Lung (tissue), 12 donors: ENCODE measurements around the gene KCTD12. TPM values are rescaled to one million over a fixed set of nuclear protein-coding genes. Genes with fewer than 3 reads are reported as not detected.

Experiments
- ATAC-seq: fragments of 200-7000 bp; cut with Tn5 transposase; one replicate; pipeline ENCODE4 v1.9.1; 2020; ENCODE audit warnings: moderate number of reproducible peaks; ENCODE audit not compliant: insufficient read depth, low FRiP score
- DNase-seq, 3 donors: peaks; one replicate each; pipeline ENCODE4 v3.0.0-alpha.2; 2013 to 2017
- H3K27ac ChIP-seq, 2 donors: one replicate each; pipeline ENCODE4 v1.5.1; 2013; ENCODE audit warnings: mild to moderate bottlenecking in 2 of 2, moderate library complexity in 2 of 2, control low read depth in 1 of 2, inconsistent platforms in 1 of 2, low read depth in 1 of 2, low read length in 1 of 2
- H3K27me3 ChIP-seq, 3 donors: one replicate each; pipeline ENCODE4 v1.5.1; 2013; ENCODE audit warnings: low read length in 2 of 3; ENCODE audit not compliant: control insufficient read depth in 3 of 3, insufficient read depth in 3 of 3
- H3K36me3 ChIP-seq, 4 donors: one replicate each; pipeline ENCODE4 v1.5.1; 2013; ENCODE audit warnings: low read length in 4 of 4, mild to moderate bottlenecking in 1 of 4, moderate library complexity in 1 of 4; ENCODE audit not compliant: control insufficient read depth in 4 of 4, insufficient read depth in 4 of 4
- H3K4me1 ChIP-seq, 5 donors: one replicate each; pipeline ENCODE4 v1.5.1; 2013; ENCODE audit warnings: low read length in 5 of 5, mild to moderate bottlenecking in 2 of 5, moderate library complexity in 1 of 5; ENCODE audit not compliant: control insufficient read depth in 5 of 5, insufficient read depth in 5 of 5
- H3K4me3 ChIP-seq: one replicate; pipeline ENCODE4 v1.5.1; 2013; ENCODE audit warnings: mild to moderate bottlenecking, control low read depth, moderate library complexity
- H3K9ac ChIP-seq, 2 donors: one replicate each; pipeline ENCODE4 v1.5.1; 2013; ENCODE audit warnings: low read length in 2 of 2, control low read depth in 1 of 2; ENCODE audit not compliant: insufficient read depth in 1 of 2
- H3K9me3 ChIP-seq, 4 donors: one replicate each; pipeline ENCODE4 v1.5.1; 2013; ENCODE audit warnings: low read length in 3 of 4, mild to moderate bottlenecking in 1 of 4, moderate library complexity in 1 of 4; ENCODE audit not compliant: control insufficient read depth in 4 of 4, insufficient read depth in 3 of 4
- WGBS, 2 donors: extraction: QIAGEN DNeasy Blood & Tissue Kit; methylation state at CpG; one replicate each; pipeline ENCODE4 v1.1.7; 2013; 5-methylcytosine and 5-hydroxymethylcytosine counted together
- polyA plus RNA-seq, 2 donors: library from polyadenylated mRNA; stranded (reverse); fragments of 200-250 nt; gene quantifications; one replicate each; pipeline ENCODE4 v1.2.1, GENCODE V29; 2013
- total RNA-seq, 2 donors: library from RNA; depleted of rRNA in 1 of 2; stranded (reverse); fragments of >200 nt in 1 of 2; gene quantifications; one replicate each; pipeline ENCODE4 v1.2.1, GENCODE V29; 2014 to 2021
- TF ChIP-seq, protein P1 (sequence below): IDR thresholded peaks from 2 replicates; pipeline ENCODE4 v1.5.1; 2012; ENCODE audit warnings: mild to moderate bottlenecking; ENCODE audit errors: control extremely low read depth, extremely low read depth
- donor health status: control.
- donor health status: control.
- donor health status: Bipolar disorder and iron deficiency.
- donor health status: healthy.
- donor health status: DM: yes; HTN: yes; CAD: no.

KCTD12 gene
- total and polyA plus RNA-seq, 4 donors, result 26.2 to 188 (median 102) TPM

- Histone ChIP-seq H3K4me1 (no peaks in the 10 kb centered on the region), H3K27me3 (no peaks in the 10 kb centered on the region), H3K9ac (no peak overlapping the region), H3K27ac (no peak overlapping the region), H3K4me3 (no peak overlapping the region), H3K9me3 (no peaks in the 10 kb centered on the region), H3K36me3 (no peaks in the 10 kb centered on the region)
- ATAC-seq, result no peak
- TF ChIP-seq, protein P1, sequence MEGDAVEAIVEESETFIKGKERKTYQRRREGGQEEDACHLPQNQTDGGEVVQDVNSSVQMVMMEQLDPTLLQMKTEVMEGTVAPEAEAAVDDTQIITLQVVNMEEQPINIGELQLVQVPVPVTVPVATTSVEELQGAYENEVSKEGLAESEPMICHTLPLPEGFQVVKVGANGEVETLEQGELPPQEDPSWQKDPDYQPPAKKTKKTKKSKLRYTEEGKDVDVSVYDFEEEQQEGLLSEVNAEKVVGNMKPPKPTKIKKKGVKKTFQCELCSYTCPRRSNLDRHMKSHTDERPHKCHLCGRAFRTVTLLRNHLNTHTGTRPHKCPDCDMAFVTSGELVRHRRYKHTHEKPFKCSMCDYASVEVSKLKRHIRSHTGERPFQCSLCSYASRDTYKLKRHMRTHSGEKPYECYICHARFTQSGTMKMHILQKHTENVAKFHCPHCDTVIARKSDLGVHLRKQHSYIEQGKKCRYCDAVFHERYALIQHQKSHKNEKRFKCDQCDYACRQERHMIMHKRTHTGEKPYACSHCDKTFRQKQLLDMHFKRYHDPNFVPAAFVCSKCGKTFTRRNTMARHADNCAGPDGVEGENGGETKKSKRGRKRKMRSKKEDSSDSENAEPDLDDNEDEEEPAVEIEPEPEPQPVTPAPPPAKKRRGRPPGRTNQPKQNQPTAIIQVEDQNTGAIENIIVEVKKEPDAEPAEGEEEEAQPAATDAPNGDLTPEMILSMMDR, result no peak
- 74 to 91% methylated on average over 2 of the region's 2 CpGs for WGBS, 2 donors
- no peak for DNase-seq
These were observed 43.7 kb upstream of the KCTD12 start for GRCh38 chr13:76929851-76930374.

- Histone ChIP-seq H3K4me1 (no peaks in the 10 kb centered on the region), H3K9ac (no peak overlapping the region), H3K27me3 (no peaks in the 10 kb centered on the region), H3K36me3 (no peaks in the 10 kb centered on the region), H3K9me3 (no peaks in the 10 kb centered on the region), H3K27ac (no peak overlapping the region), H3K4me3 (no peak overlapping the region)
- no peak for ATAC-seq
- WGBS, 2 donors, result 89 to 93% methylated on average over 8 of the region's 8 CpGs
- TF ChIP-seq, protein P1, result no peak
- DNase-seq, result no peak
These were observed 43.1 kb upstream of the KCTD12 start for GRCh38 chr13:76929320-76929719.

- 82 to 91% methylated on average over 3 of the region's 3 CpGs for WGBS, 2 donors
- ATAC-seq, result no peak
- no peaks in the 10 kb centered on the region for H3K27me3 ChIP-seq
These were observed 42.3 kb upstream of the KCTD12 start for GRCh38 chr13:76928456-76928855.

More at GRCh38 chr13:76928456-76928855, 42.3 kb upstream of the KCTD12 start:
- no peaks in the 10 kb centered on the region for H3K9me3 ChIP-seq
- H3K4me1 ChIP-seq, result no peaks in the 10 kb centered on the region
- H3K4me3 ChIP-seq, result no peak overlapping the region
- H3K36me3 ChIP-seq, result no peaks in the 10 kb centered on the region
- DNase-seq, result peak in 2 of 3 donors; percentile 16 to 42
- H3K27ac ChIP-seq, result no peak overlapping the region
- TF ChIP-seq, protein P1, result no peak
- H3K9ac ChIP-seq, result no peak overlapping the region
